Stimulated activated CD4-positive, alpha-beta T cell treated with anti-CD3 and anti-CD28 coated beads, Interleukin-1b, Interleukin-23, amount 100 ng/mL, for 24 hours (primary cell): ENCODE data around the gene NOS1AP.

Experiments
- DNase-seq, 4 experiments: peaks; one replicate each; pipeline ENCODE4 v3.0.0-alpha.2; 2020; ENCODE audit warnings: low read depth in 4 of 4, low spot score in 1 of 4

Gene NOS1AP

GRCh38 chr1:162380061-162380846 is 310.8 kb downstream of the NOS1AP start:
- DNase-seq, result no peak

DNA sequence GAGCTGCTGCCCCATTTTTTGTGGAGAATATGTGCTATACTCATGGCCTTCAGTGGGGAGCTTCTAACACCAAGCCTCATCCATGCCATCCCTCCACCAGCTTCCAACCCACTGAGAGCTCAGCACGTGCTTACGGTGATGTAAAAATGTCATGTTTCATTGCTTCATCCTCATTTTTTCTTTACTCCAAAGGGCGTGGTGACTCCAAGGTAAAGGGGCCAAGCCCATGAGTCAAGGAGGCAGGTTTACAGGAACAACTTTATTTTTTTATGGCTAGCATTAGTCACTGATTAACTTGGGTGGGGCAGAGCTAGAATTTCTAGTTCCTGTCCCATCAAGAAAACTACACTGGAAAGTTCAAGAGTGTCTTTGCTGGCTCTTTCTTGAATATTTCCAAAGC is 311.9 kb downstream of the NOS1AP start, which contains the start of gene C1orf226:
Gene C1orf226, plus strand, starts transcription at position 346 of the 400 bp plus-strand sequence. CDS start 174 bp downstream, outside the sequence.
- no peak for DNase-seq

DNA sequence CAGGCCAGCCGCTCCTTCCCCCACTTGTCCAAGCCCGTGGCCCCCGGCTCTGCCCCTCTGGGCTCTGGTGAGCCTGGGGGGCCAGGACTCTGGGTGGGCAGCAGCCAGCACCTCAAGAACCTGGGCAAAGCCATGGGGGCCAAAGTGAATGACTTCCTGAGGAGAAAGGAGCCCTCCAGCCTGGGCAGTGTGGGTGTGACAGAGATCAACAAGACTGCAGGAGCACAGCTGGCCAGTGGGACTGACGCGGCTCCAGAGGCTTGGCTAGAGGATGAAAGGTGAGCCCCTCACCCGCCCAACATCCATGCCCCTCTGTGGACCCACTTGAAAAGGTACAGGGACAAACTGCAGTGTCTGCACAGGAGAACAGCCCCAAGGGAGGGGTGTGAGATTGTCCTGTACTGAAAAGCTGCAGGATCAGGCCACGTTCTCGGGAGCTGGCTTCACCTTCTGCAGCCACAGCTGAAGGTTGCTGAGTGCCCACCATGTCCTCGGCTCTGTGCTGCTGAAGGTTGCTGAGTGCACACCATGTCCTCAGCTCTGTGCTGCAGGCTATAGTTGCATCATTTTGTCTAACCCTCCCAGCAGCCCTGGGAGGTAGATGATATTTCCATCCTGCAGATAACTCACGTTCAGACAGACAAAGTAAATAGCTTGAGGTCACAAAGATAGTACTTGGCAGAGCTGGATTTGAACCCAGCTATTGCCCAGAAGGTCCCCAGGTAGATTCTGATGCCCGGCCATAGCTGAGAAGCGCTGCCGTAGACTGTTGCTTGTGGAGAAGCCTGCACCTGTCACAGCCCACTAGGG is 312.7 kb downstream of the NOS1AP start:
- DNase-seq, result no peak

- no peak for DNase-seq
These were observed 313.6 kb downstream of the NOS1AP start for GRCh38 chr1:162383091-162383490.

DNA sequence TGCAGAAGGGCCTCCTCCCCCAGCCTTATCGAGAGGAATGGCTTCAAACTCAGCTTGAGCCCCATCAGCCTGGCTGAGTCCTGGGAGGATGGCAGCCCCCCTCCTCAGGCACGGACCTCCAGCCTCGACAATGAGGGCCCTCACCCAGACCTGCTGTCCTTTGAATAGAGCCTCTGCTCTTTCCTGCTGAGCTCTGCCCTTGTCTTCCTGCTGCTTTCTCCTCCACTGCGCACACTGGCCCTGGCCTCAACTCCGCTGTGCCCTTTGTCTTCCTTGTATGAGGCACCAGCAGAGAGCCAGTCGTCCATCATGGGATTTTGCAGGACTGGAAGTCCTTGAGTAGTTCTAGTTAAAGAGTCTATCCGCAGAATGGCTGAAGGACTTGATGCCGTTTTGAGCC is 314.0 kb downstream of the NOS1AP start:
- no peak for DNase-seq

- DNase-seq, result no peak
These were observed 314.6 kb downstream of the NOS1AP start for GRCh38 chr1:162384116-162384515.

- no peak for DNase-seq
These were observed 315.2 kb downstream of the NOS1AP start for GRCh38 chr1:162384601-162385279.

DNA sequence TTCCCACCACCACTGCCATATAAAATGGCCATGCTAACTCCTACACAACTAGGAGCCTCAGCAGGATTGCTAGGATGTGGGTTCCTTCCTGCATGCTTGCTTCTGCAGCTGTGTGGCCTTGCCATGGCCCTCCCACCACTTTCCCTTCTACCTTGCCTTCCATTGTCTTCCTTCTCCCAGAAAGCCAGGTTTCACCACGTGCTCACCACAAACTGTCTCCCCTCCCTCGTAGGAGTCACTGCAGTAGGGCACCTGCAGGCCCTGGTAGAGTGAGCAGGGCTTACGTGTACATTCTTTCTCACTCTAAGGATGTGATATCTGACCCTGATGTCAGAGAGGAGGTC is 315.8 kb downstream of the NOS1AP start:
- no peak for DNase-seq

GRCh38 chr1:162385702-162386101 is 316.2 kb downstream of the NOS1AP start:
- no peak for DNase-seq

DNA sequence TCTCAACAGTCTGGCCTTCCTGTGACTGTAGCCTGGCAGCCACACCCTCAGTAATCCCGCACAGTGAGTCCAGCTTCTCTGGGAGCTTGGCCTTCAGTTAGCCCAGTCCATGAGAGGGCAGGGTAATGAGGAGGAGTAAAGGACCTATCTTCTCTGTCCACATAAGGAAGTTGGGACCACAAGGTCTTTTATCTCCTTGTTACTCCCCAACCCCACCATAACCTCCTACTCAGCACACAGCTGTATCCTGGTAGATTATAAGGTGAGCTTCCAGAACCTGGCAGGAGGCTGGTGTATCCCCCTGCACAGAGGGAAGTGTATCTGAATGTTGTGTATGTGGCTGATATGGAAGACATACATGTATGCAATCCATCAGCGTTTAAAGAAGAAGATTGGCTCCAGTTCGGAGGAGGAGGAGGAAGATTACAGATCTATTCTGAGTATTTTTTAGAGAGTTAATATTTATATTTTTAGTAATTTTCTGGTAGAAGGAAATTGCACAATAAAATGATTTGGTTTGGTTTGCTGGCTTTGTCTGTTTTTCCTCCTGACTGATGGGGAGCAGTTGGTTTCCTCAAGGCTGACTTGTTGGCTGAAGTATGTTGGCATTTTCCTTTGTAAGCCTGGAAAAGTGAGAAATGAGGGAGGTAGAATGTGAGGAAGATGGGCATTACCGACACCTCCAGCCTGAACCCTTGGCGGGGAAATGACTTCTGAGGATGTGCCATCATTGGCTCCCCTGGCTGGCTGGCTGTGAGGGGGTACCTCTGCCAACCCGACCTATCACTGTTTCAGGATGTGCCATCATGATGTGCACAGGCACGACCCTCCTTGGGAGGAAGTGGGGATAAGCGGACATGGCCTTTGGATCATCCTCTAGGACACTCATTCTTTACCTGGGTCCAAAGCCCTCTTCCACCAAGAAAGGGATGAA is 317.1 kb downstream of the NOS1AP start:
- no peak for DNase-seq

- no peak for DNase-seq
These were observed 318.0 kb downstream of the NOS1AP start for GRCh38 chr1:162387226-162388082.

- no peak for DNase-seq
These were observed 318.6 kb downstream of the NOS1AP start for GRCh38 chr1:162388083-162388594.

DNA sequence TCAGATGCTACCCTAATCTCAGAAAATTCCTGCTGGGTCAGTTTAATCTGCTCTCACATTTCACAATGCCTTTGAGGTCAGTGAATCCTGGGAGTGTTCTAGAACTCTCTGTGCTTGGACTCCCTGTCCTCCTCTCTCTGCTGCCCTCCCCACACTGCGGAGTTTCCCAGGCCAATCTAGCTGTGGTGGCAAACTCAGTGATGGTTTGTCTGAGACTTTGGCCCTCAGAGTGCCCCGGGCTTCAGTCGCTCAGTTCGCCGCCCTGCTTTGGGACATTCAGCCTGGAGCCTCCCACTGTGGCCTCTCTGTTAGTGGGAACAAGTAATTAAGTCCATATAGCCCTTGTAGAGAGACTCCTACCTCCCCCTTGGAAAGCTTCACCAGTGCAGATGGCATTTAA is 319.1 kb downstream of the NOS1AP start:
- no peak for DNase-seq

DNA sequence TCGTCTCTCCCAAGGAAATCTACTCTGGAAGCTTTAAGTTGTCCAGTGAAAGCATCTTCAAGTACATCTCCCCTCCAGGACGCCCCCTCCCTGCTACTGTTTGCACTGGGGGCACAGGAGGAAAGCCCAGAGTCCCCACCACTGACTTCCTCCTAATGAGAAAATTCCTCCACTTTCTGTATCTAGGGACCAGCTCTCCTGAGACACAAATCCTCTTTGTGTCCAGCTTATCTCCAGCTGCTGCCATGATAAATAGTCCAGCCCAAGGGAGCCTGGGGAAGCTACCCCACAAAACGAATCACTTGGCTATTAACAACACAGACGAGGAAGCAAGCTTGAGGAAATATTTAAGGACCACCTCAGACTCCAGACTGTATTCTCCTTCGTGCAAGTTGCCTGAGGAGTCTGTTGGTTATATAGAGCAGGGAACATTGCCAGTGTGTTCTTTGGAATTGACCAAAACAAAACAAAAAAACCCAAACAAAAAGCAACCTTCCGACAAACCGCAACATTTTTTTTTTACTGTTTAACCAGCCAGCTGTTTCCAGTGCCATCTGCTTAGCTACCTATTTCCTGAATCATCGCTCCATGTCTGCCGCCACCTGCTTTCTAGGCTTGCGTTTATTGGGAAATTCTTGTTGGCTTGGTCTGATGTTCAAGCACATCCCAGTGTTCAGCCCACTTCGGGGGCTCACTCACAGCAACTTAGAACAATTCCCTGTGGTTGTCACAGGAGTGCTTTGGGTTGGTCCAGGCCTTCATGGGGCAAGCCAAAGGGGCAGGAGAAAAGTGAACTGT is 319.7 kb downstream of the NOS1AP start:
- DNase-seq, result no peak

- DNase-seq, result no peak
These were observed 320.5 kb downstream of the NOS1AP start for GRCh38 chr1:162389971-162390370.

GRCh38 chr1:162390396-162391185 is 321.1 kb downstream of the NOS1AP start:
- DNase-seq, result no peak

- DNase-seq, result no peak
These were observed 322.5 kb downstream of the NOS1AP start for GRCh38 chr1:162391790-162392563.
